Fibroblast of the aortic adventitia (primary cell): Measurements from ENCODE around the gene HHAT. TPM values are rescaled to one million over a fixed set of nuclear protein-coding genes. Genes with fewer than 3 reads are reported as not detected.

Source experiments
- DNase-seq: peaks from one replicate; pipeline ENCODE4 v3.0.0-alpha.2; 2010; ENCODE audit warnings: low read depth
- H3K4me3 ChIP-seq: 2 replicates; pipeline ENCODE4 v1.5.1; 2011; ENCODE audit warnings: low read depth, mild to moderate bottlenecking, control low read depth, low read length, moderate library complexity
- small RNA-seq: library from RNA; depleted of rRNA; stranded (forward); fragments of <200 nt; gene quantifications from one replicate; pipeline ENCODE3, GENCODE V24; 2012
- total RNA-seq: library from RNA; depleted of rRNA; stranded (reverse); fragments of >200 nt; gene quantifications from 2 replicates; pipeline ENCODE4 v1.2.3, GENCODE V29; 2012; ENCODE audit warnings: low replicate concordance
- TF ChIP-seq, protein P1 (sequence below): IDR thresholded peaks from 2 replicates; pipeline ENCODE4 v1.5.1; 2011; ENCODE audit warnings: mild to moderate bottlenecking, low read length, control low read depth, inconsistent platforms; ENCODE audit not compliant: insufficient read depth

HHAT gene
- total RNA-seq, 1 donor: 8.5 TPM

DNA sequence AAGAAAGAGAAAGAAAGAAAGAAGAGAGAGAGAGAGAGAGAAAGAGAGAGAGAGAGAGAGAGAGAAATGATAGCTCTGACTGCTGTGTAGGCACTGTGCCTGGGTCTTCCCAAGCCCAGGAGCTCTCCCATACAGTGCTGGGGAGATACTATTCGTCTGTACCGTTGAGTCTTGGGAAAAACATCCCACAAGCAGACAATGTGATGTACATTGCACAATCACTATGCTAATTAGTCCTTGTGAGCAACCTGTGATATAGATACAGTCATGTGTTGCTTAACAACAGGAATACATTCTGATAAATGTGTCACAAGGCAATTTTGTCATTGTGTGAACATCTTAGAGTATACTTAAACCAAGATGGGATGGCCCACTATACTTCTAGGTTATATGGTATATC is 381.0 kb downstream of the HHAT start:
- TF ChIP-seq, protein P1, sequence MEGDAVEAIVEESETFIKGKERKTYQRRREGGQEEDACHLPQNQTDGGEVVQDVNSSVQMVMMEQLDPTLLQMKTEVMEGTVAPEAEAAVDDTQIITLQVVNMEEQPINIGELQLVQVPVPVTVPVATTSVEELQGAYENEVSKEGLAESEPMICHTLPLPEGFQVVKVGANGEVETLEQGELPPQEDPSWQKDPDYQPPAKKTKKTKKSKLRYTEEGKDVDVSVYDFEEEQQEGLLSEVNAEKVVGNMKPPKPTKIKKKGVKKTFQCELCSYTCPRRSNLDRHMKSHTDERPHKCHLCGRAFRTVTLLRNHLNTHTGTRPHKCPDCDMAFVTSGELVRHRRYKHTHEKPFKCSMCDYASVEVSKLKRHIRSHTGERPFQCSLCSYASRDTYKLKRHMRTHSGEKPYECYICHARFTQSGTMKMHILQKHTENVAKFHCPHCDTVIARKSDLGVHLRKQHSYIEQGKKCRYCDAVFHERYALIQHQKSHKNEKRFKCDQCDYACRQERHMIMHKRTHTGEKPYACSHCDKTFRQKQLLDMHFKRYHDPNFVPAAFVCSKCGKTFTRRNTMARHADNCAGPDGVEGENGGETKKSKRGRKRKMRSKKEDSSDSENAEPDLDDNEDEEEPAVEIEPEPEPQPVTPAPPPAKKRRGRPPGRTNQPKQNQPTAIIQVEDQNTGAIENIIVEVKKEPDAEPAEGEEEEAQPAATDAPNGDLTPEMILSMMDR: no peak
- H3K4me3 ChIP-seq: no peak overlapping the region
- no peak for DNase-seq

DNA sequence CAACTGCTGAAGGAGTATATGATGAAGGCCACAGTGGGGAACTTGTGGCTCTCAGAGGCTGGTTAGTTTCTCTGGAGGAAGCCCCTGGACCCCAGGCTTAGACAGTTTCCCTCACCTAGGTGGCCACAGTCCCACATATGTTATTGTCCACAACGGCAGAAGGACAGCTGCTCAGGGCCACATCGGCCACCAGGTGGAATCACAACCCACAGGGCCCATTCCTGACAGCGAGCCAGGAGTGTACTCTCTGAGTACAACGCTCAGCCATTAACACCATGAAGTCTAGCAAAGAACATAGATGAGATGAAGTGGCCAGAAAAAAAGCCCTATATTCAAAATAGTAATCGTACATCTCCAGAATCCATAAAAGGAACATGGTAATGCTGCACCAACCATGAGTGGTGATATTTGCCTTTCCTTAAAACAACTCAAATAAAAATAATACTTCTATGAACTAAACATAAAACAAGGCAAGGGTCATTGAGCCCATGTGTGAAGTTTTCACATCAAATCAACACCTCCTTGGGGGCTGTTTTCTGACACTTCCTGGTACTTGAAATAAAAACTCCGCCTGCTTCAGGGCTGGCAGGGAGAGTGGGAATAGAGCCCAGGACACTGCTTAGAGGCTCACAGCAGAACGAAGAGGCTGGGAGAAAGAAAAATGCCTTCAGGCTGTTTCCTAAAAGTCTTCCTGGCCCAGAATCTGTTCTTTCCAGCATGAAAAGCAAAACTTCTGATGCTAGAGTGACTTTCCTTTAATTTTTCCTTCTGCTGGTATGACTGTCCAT is 383.3 kb downstream of the HHAT start:
- TF ChIP-seq, protein P1: no peak
- no peak for DNase-seq

DNA sequence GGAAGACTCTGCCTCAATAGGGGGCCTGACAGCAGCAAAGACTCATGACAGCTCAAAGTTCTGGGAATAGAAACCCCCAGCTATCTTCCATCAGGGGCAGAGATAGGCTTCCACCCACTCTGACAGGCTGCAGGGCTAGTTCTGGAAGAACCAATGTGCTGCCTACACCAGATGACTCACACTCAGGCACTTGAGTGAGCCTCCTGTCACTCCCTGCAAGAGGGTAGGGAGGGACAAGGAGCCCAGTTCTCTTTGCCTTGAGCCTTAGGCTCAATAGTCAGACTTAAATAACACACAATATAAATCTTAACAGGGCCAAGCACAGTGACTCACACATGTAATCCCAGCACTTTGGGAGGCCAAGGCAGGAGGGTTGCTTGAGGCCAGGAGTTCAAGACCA is 386.4 kb downstream of the HHAT start:
- TF ChIP-seq, protein P1: no peak
- DNase-seq: no peak
- H3K4me3 ChIP-seq: no peak overlapping the region

More for the DNA sequence above, 383.3 kb downstream of the HHAT start:
- H3K4me3 ChIP-seq: no peak overlapping the region

DNA sequence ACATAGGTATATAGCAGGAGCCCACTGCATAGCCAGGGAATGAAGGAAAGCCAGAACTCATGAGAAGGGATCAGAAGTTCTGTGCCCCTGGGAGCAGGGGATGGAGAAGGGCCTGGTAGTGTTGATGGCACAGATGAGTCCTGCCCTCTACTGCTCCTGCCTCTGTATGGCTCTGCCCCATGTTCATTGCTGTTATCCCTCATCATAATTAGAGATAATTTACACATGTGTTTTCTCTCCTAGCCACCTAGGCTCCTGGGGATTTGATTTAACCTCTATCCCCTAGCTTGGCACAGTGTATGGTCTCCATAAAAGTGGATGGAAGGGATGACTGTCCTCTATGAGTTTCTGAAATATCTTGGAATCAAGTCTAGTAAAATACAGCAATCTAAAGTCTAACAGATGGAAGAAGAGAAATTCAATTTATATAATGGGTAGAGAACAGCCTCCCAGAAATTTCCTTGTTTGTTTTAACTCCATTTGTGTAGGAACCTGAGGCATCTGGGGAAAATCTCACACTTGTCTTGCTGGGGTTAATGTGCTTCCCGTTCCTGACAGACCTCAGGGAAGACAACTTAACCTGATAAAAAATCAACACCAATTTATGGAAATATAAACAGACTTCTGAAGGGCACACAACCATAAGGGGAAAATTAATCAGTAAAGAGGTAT is 393.8 kb downstream of the HHAT start:
- TF ChIP-seq, protein P1: no peak
- no peak for DNase-seq
- H3K4me3 ChIP-seq: no peak overlapping the region

DNA sequence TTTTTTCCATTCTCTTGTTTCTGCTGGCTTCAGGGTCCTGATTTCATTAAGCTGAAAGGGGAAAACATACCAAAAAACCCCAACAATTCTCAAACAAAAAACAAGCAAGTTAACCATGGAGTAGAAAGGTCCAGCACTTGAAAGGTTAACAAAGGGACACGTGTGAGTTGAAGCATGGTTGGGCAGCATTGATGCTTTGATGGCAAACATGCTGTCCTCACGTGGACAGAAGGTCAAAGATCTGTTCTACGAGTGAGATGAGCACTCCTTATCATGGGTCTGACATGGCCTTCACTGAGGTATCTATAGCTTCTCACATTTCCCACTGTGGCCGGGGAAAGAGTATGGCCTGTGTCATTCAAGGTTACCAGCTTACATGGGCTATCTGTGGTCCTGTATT is 394.9 kb downstream of the HHAT start:
- no peak overlapping the region for H3K4me3 ChIP-seq
- no peak for DNase-seq
- TF ChIP-seq, protein P1: no peak

DNA sequence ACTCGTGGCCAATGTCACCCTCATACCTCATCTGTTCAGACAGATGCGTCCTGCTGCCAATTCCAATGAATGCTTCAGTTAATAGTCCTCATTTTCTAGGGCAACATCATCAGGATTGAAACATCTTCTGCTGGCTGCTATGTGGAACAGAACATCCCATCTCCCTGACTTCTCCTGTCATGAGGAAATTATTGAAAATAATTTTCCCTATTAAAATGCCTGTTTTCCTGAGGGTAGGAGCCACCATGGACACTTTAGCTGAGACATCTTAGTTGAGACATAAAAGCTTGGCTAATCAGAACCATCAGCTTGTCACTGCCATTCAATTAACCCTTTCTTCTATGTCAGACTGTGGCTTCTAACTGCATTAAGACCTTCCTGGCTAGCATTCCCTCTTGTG is 396.1 kb downstream of the HHAT start:
- no peak for DNase-seq
- H3K4me3 ChIP-seq: no peak overlapping the region
- TF ChIP-seq, protein P1: no peak

Small RNAs within 50 kb of the gene (small RNA-seq; reads per million reads assigned to genes)
- gene RNU5A-8P: 68.6 reads per million, percentile 97 among the genes with 10 or more reads in this experiment

Other genes with a start within 250 kb of the HHAT start
- 16.7 TPM in 1 of 2 replicates, not detected in the other for gene SERTAD4, start 96.1 kb upstream of the HHAT start, total RNA-seq